Activated naive CD4-positive, alpha-beta T cell treated with anti-CD3 and anti-CD28 coated beads, Interleukin-2, amount 50 U/mL, for 72 hours (primary cell): ENCODE data around the gene NXT1. TPM values are rescaled to one million over a fixed set of nuclear protein-coding genes. Genes with fewer than 3 reads are reported as not detected.
A peak's percentile ranks its signal among the peaks of the same experiment; 100 is the strongest.

ENCODE experiments used
- ATAC-seq, 2 donors: fragments of 150-1000 bp; cut with Tn5 transposase; 2 replicates each; pipeline ENCODE4 v1.10.0; 2021; ENCODE audit warnings: mild to moderate bottlenecking in 2 of 2, moderate library complexity in 2 of 2
- DNase-seq, 2 donors: peaks; one replicate each; pipeline ENCODE4 v3.0.0; 2021 to 2022; ENCODE audit warnings: low spot score in 2 of 2
- H3K27ac Mint-ChIP-seq, 2 donors: one replicate each; pipeline ENCODE4 v1.8.0; 2022; ENCODE audit warnings: mild to moderate bottlenecking in 2 of 2, mixed read lengths in 2 of 2
- H3K36me3 Mint-ChIP-seq, 2 donors: one replicate each; pipeline ENCODE4 v1.8.0; 2022; ENCODE audit warnings: mixed read lengths in 2 of 2
- H3K9me3 Mint-ChIP-seq, 2 donors: one replicate each; pipeline ENCODE4 v1.8.0; 2022; ENCODE audit warnings: mixed read lengths in 2 of 2
- total RNA-seq, 2 donors: library from RNA; stranded (reverse); gene quantifications; one replicate each; pipeline ENCODE4 v1.2.3, GENCODE V29; 2022

The NXT1 gene
- total RNA-seq, 2 donors from 2014 or later: 37.0 to 45.9 TPM

GRCh38 chr20:23365390-23366165 lies 15.0 kb downstream of the NXT1 start:
- peaks cover 18 to 32% of the 10 kb centered on the region in 2 donors for H3K36me3 Mint-ChIP-seq
- H3K27ac Mint-ChIP-seq: peak overlapping the region; percentile 59 to 97
- ATAC-seq (no peak), DNase-seq (no peak)
- no peaks in the 10 kb centered on the region for H3K9me3 Mint-ChIP-seq

- no peaks in the 10 kb centered on the region for H3K9me3 Mint-ChIP-seq
- ATAC-seq: peak in 1 of 2 donors; percentile 2
- DNase-seq: no peak
- peak overlapping the region; percentile 59 to 97 for H3K27ac Mint-ChIP-seq
- H3K36me3 Mint-ChIP-seq: peaks cover 18 to 32% of the 10 kb centered on the region in 2 donors
Observed at GRCh38 chr20:23366384-23366783, 15.8 kb downstream of the NXT1 start.

GRCh38 chr20:23367770-23368169 lies 17.2 kb downstream of the NXT1 start:
- Mint-ChIP-seq H3K9me3 (no peaks in the 10 kb centered on the region), H3K36me3 (peaks cover 18 to 26% of the 10 kb centered on the region in 2 donors), H3K27ac (no peak overlapping the region)
- ATAC-seq (peak; percentile 64 to 69), DNase-seq (no peak)

- Mint-ChIP-seq H3K9me3 (no peaks in the 10 kb centered on the region), H3K36me3 (peaks cover 18 to 19% of the 10 kb centered on the region in 2 donors), H3K27ac (peak overlapping the region in 1 of 2 donors; percentile 60)
- no peak for ATAC-seq
- DNase-seq: no peak
Observed at GRCh38 chr20:23368316-23369071, 17.9 kb downstream of the NXT1 start.

GRCh38 chr20:23369072-23369823 lies 18.7 kb downstream of the NXT1 start:
- no peak for DNase-seq
- ATAC-seq: no peak
- Mint-ChIP-seq H3K36me3 (peaks cover 16 to 17% of the 10 kb centered on the region in 2 donors), H3K9me3 (no peaks in the 10 kb centered on the region), H3K27ac (peak overlapping the region in 1 of 2 donors; percentile 60)

GRCh38 chr20:23370274-23370673 lies 19.7 kb downstream of the NXT1 start:
- no peak for DNase-seq
- no peak overlapping the region for H3K27ac Mint-ChIP-seq
- no peaks in the 10 kb centered on the region for H3K9me3 Mint-ChIP-seq
- no peak for ATAC-seq
- H3K36me3 Mint-ChIP-seq: peaks cover 6 to 8% of the 10 kb centered on the region in 2 donors

- Mint-ChIP-seq H3K27ac (no peak overlapping the region), H3K36me3 (peaks cover 10 to 11% of the 10 kb centered on the region in 2 donors), H3K9me3 (peaks cover 0 to 3% of the 10 kb centered on the region in 2 donors)
- DNase-seq (no peak), ATAC-seq (no peak)
Observed at GRCh38 chr20:23370873-23371272, 20.3 kb downstream of the NXT1 start.

- peak overlapping the region in 1 of 2 donors; percentile 44 for H3K27ac Mint-ChIP-seq
- no peak for DNase-seq
- peaks cover 12 to 14% of the 10 kb centered on the region in 2 donors for H3K36me3 Mint-ChIP-seq
- peaks cover 0 to 4% of the 10 kb centered on the region in 2 donors for H3K9me3 Mint-ChIP-seq
- ATAC-seq: no peak
Observed at GRCh38 chr20:23371496-23371895, 20.9 kb downstream of the NXT1 start.

- H3K27ac Mint-ChIP-seq: no peak overlapping the region
- DNase-seq (no peak), ATAC-seq (no peak)
- H3K36me3 Mint-ChIP-seq: peaks cover 16 to 25% of the 10 kb centered on the region in 2 donors
- peaks cover 0 to 4% of the 10 kb centered on the region in 2 donors for H3K9me3 Mint-ChIP-seq
Observed at GRCh38 chr20:23374441-23374840, 23.9 kb downstream of the NXT1 start.

GRCh38 chr20:23375827-23376226 lies 25.2 kb downstream of the NXT1 start:
- peak in 1 of 2 donors; percentile 26 for ATAC-seq
- Mint-ChIP-seq H3K9me3 (peaks cover 0 to 4% of the 10 kb centered on the region in 2 donors), H3K27ac (no peak overlapping the region), H3K36me3 (peaks cover 13 to 25% of the 10 kb centered on the region in 2 donors)
- DNase-seq: no peak

- Mint-ChIP-seq H3K36me3 (peaks cover 17 to 47% of the 10 kb centered on the region in 2 donors), H3K27ac (no peak overlapping the region), H3K9me3 (peaks cover 0 to 10% of the 10 kb centered on the region in 2 donors)
- DNase-seq (no peak), ATAC-seq (no peak)
Observed at GRCh38 chr20:23379772-23380171, 29.2 kb downstream of the NXT1 start.

- ATAC-seq (no peak), DNase-seq (no peak)
- Mint-ChIP-seq H3K27ac (peak overlapping the region in 1 of 2 donors; percentile 17), H3K36me3 (peaks cover 9 to 34% of the 10 kb centered on the region in 2 donors), H3K9me3 (peaks cover 0 to 6% of the 10 kb centered on the region in 2 donors)
Observed at GRCh38 chr20:23381876-23382275, 31.3 kb downstream of the NXT1 start.

- ATAC-seq: no peak
- Mint-ChIP-seq H3K9me3 (peaks cover 0 to 6% of the 10 kb centered on the region in 2 donors), H3K27ac (peak overlapping the region in 1 of 2 donors; percentile 0), H3K36me3 (peaks cover 18 to 27% of the 10 kb centered on the region in 2 donors)
- no peak for DNase-seq
Observed at GRCh38 chr20:23386304-23387117, 35.9 kb downstream of the NXT1 start.

- H3K36me3 Mint-ChIP-seq: peaks cover 18 to 26% of the 10 kb centered on the region in 2 donors
- DNase-seq (no peak), ATAC-seq (no peak)
- no peak overlapping the region for H3K27ac Mint-ChIP-seq
- peaks cover 0 to 6% of the 10 kb centered on the region in 2 donors for H3K9me3 Mint-ChIP-seq
Observed at GRCh38 chr20:23387118-23387443, 36.5 kb downstream of the NXT1 start.

- Mint-ChIP-seq H3K27ac (no peak overlapping the region), H3K36me3 (peaks cover 19 to 32% of the 10 kb centered on the region in 2 donors), H3K9me3 (no peaks in the 10 kb centered on the region)
- DNase-seq: no peak
- ATAC-seq: no peak
Observed at GRCh38 chr20:23390091-23390774, 39.6 kb downstream of the NXT1 start.
